MG63 (cell line): ENCODE data around the gene MOCS1. TPM values are rescaled to one million over a fixed set of nuclear protein-coding genes. Genes with fewer than 3 reads are reported as not detected.

ENCODE experiments used
- DNase-seq: peaks from one replicate; pipeline ENCODE4 v3.0.0-alpha.2; 2020
- H3K27me3 ChIP-seq: fragments of 250-450 bp; sonication (Bioruptor Pico); 2 replicates; pipeline ENCODE4 v1.5.1; 2020; ENCODE audit warnings: mild to moderate bottlenecking, moderate library complexity
- H3K36me3 ChIP-seq: fragments of 250-450 bp; sonication (Bioruptor Pico); 2 replicates; pipeline ENCODE4 v1.5.1; 2020; ENCODE audit warnings: mild to moderate bottlenecking, moderate library complexity
- H3K4me3 ChIP-seq: fragments of 250-450 bp; sonication (Bioruptor Pico); 2 replicates; pipeline ENCODE4 v1.5.1; 2020; ENCODE audit warnings: mild to moderate bottlenecking, moderate library complexity
- H3K9me3 ChIP-seq: fragments of 250-450 bp; sonication (Bioruptor Pico); 2 replicates; pipeline ENCODE4 v1.5.1; 2020; ENCODE audit warnings: mild to moderate bottlenecking, moderate library complexity
- total RNA-seq: library from RNA; depleted of rRNA; stranded (reverse); fragments of >200 nt; shearing (Covaris generic); gene quantifications from 2 replicates; pipeline ENCODE4 v1.2.3, GENCODE V29; 2014; ENCODE audit warnings: low replicate concordance

MOCS1 gene
- total RNA-seq, 1 experiment from 2014 or later = 2.6 TPM

- Histone ChIP-seq H3K36me3 (no peaks in the 10 kb centered on the region), H3K27me3 (no peaks in the 10 kb centered on the region), H3K9me3 (no peaks in the 10 kb centered on the region), H3K4me3 (no peak overlapping the region)
- DNase-seq = no peak
Measured at GRCh38 chr6:39901116-39901655, 33.1 kb downstream of the MOCS1 start.

GRCh38 chr6:39899554-39900295, 34.5 kb downstream of the MOCS1 start:
- H3K9me3 ChIP-seq = no peaks in the 10 kb centered on the region
- no peaks in the 10 kb centered on the region for H3K27me3 ChIP-seq
- no peak for DNase-seq
- H3K4me3 ChIP-seq = no peak overlapping the region
- no peaks in the 10 kb centered on the region for H3K36me3 ChIP-seq

- Histone ChIP-seq H3K36me3 (no peaks in the 10 kb centered on the region), H3K4me3 (no peak overlapping the region), H3K27me3 (no peaks in the 10 kb centered on the region), H3K9me3 (no peaks in the 10 kb centered on the region)
- no peak for DNase-seq
Measured at GRCh38 chr6:39898625-39899024, 35.6 kb downstream of the MOCS1 start.

GRCh38 chr6:39897698-39898097, 36.6 kb downstream of the MOCS1 start:
- no peaks in the 10 kb centered on the region for H3K36me3 ChIP-seq

GRCh38 chr6:39896701-39897100, 37.6 kb downstream of the MOCS1 start:
- Histone ChIP-seq H3K27me3 (no peaks in the 10 kb centered on the region), H3K36me3 (no peaks in the 10 kb centered on the region), H3K4me3 (no peak overlapping the region), H3K9me3 (no peaks in the 10 kb centered on the region)
- no peak for DNase-seq

More at GRCh38 chr6:39897698-39898097, 36.6 kb downstream of the MOCS1 start:
- H3K4me3 ChIP-seq = no peak overlapping the region
- no peaks in the 10 kb centered on the region for H3K27me3 ChIP-seq
- H3K9me3 ChIP-seq = no peaks in the 10 kb centered on the region
- DNase-seq = no peak

GRCh38 chr6:39893286-39893685, 41.0 kb downstream of the MOCS1 start:
- Histone ChIP-seq H3K9me3 (no peaks in the 10 kb centered on the region), H3K4me3 (no peak overlapping the region), H3K36me3 (no peaks in the 10 kb centered on the region), H3K27me3 (no peaks in the 10 kb centered on the region)
- DNase-seq = no peak

- H3K27me3 ChIP-seq = no peaks in the 10 kb centered on the region
- H3K36me3 ChIP-seq = no peaks in the 10 kb centered on the region
- DNase-seq = peak; percentile 17
- H3K4me3 ChIP-seq = no peak overlapping the region
- H3K9me3 ChIP-seq = no peaks in the 10 kb centered on the region
Measured at GRCh38 chr6:39892490-39893129, 41.7 kb downstream of the MOCS1 start.

GRCh38 chr6:39891976-39892375, 42.3 kb downstream of the MOCS1 start:
- Histone ChIP-seq H3K27me3 (no peaks in the 10 kb centered on the region), H3K4me3 (no peak overlapping the region), H3K9me3 (no peaks in the 10 kb centered on the region), H3K36me3 (no peaks in the 10 kb centered on the region)
- no peak for DNase-seq

GRCh38 chr6:39891353-39891752, 42.9 kb downstream of the MOCS1 start:
- H3K36me3 ChIP-seq = no peaks in the 10 kb centered on the region
- no peak overlapping the region for H3K4me3 ChIP-seq
- no peaks in the 10 kb centered on the region for H3K9me3 ChIP-seq
- no peaks in the 10 kb centered on the region for H3K27me3 ChIP-seq
- DNase-seq = no peak

- DNase-seq = no peak
- H3K4me3 ChIP-seq = no peak overlapping the region
- no peaks in the 10 kb centered on the region for H3K36me3 ChIP-seq
- H3K9me3 ChIP-seq = no peaks in the 10 kb centered on the region
- no peaks in the 10 kb centered on the region for H3K27me3 ChIP-seq
Measured at GRCh38 chr6:39889229-39889628, 45.0 kb downstream of the MOCS1 start.

- peak; percentile 56 for DNase-seq
- no peaks in the 10 kb centered on the region for H3K9me3 ChIP-seq
- no peaks in the 10 kb centered on the region for H3K27me3 ChIP-seq
- H3K4me3 ChIP-seq = no peak overlapping the region
- no peaks in the 10 kb centered on the region for H3K36me3 ChIP-seq
Measured at GRCh38 chr6:39887692-39888450, 46.4 kb downstream of the MOCS1 start.

- Histone ChIP-seq H3K4me3 (no peak overlapping the region), H3K9me3 (no peaks in the 10 kb centered on the region), H3K36me3 (no peaks in the 10 kb centered on the region), H3K27me3 (no peaks in the 10 kb centered on the region)
- no peak for DNase-seq
Measured at GRCh38 chr6:39886871-39887270, 47.4 kb downstream of the MOCS1 start.

GRCh38 chr6:39885691-39886090, 48.6 kb downstream of the MOCS1 start:
- DNase-seq = no peak
- Histone ChIP-seq H3K4me3 (no peak overlapping the region), H3K27me3 (no peaks in the 10 kb centered on the region)

GRCh38 chr6:39884696-39885095, 49.6 kb downstream of the MOCS1 start:
- no peaks in the 10 kb centered on the region for H3K9me3 ChIP-seq
- H3K4me3 ChIP-seq = no peak overlapping the region
- no peaks in the 10 kb centered on the region for H3K36me3 ChIP-seq
- DNase-seq = no peak
- no peaks in the 10 kb centered on the region for H3K27me3 ChIP-seq

More at GRCh38 chr6:39885691-39886090, 48.6 kb downstream of the MOCS1 start:
- Histone ChIP-seq H3K9me3 (no peaks in the 10 kb centered on the region), H3K36me3 (no peaks in the 10 kb centered on the region)

GRCh38 chr6:39882531-39882899, 51.7 kb downstream of the MOCS1 start:
- Histone ChIP-seq H3K4me3 (no peak overlapping the region), H3K27me3 (no peaks in the 10 kb centered on the region), H3K9me3 (no peaks in the 10 kb centered on the region), H3K36me3 (no peaks in the 10 kb centered on the region)
- peak; percentile 22 for DNase-seq

- peak; percentile 5 for DNase-seq
- Histone ChIP-seq H3K9me3 (no peaks in the 10 kb centered on the region), H3K27me3 (no peaks in the 10 kb centered on the region), H3K36me3 (no peaks in the 10 kb centered on the region), H3K4me3 (no peak overlapping the region)
Measured at GRCh38 chr6:39881851-39882530, 52.3 kb downstream of the MOCS1 start.

GRCh38 chr6:39880594-39880993, 53.7 kb downstream of the MOCS1 start:
- H3K9me3 ChIP-seq = no peaks in the 10 kb centered on the region
- H3K4me3 ChIP-seq = no peak overlapping the region
- no peaks in the 10 kb centered on the region for H3K27me3 ChIP-seq
- H3K36me3 ChIP-seq = no peaks in the 10 kb centered on the region
- DNase-seq = no peak
